SK-N-SH treated with all-trans-retinoic acid at 6 μM for 48 hours (cell line): ENCODE measurements around the gene BZW2.
"Not testable (repeated sequence)": the region's sequence is repeated elsewhere in the genome, so short reads cannot be mapped to it uniquely, and the experiment has no call there.

Source experiments
- ATAC-seq: fragments of 200-7000 bp; cut with Tn5 transposase; 3 replicates; pipeline ENCODE4 v1.9.1; 2020; ENCODE audit warnings: mild to moderate bottlenecking, moderate library complexity
- ARNTL ChIP-seq: fragments of 450-650 bp; formaldehyde crosslinking; IDR thresholded peaks from 2 replicates; pipeline ENCODE4 v1.5.0; 2020; ENCODE audit warnings: low read depth, mild to moderate bottlenecking, moderate library complexity, borderline replicate concordance
- BACH2 ChIP-seq: fragments of 250-450 bp; sonication (Bioruptor Pico); IDR thresholded peaks from 2 replicates; pipeline ENCODE4 v1.9.0; 2021; ENCODE audit warnings: mild to moderate bottlenecking, borderline replicate concordance
- CREB5 ChIP-seq: fragments of 250-450 bp; sonication (Bioruptor Pico); IDR thresholded peaks from 2 replicates; pipeline ENCODE4 v1.5.1; 2020; ENCODE audit warnings: low read depth, mild to moderate bottlenecking, moderate library complexity
- CSDC2 ChIP-seq: fragments of 250-450 bp; sonication (Bioruptor Pico); IDR thresholded peaks from 2 replicates; pipeline ENCODE4 v1.5.0; 2020; ENCODE audit warnings: mild to moderate bottlenecking, moderate library complexity
- CSRNP3 ChIP-seq: fragments of 250-450 bp; sonication (Bioruptor Pico); IDR thresholded peaks from 2 replicates; pipeline ENCODE4 v1.5.1; 2021; ENCODE audit warnings: mild to moderate bottlenecking, moderate library complexity
- ESRRG ChIP-seq: fragments of 250-450 bp; sonication (Bioruptor Pico); IDR thresholded peaks from 2 replicates; pipeline ENCODE4 v1.6.1; 2021; ENCODE audit warnings: mild to moderate bottlenecking
- GLIS3 ChIP-seq: fragments of 250-450 bp; sonication (Bioruptor Pico); IDR thresholded peaks from 2 replicates; pipeline ENCODE4 v1.5.0; 2020; ENCODE audit warnings: mild to moderate bottlenecking, moderate library complexity
- ISL1 ChIP-seq: fragments of 250-450 bp; sonication (Bioruptor Pico); IDR thresholded peaks from 2 replicates; pipeline ENCODE4 v2.1.2; 2022; ENCODE audit warnings: mild to moderate bottlenecking, moderate library complexity
- OSR1 ChIP-seq: fragments of 250-450 bp; sonication (Bioruptor Pico); IDR thresholded peaks from 2 replicates; pipeline ENCODE4 v1.8.0; 2022; ENCODE audit warnings: moderate library complexity, mild to moderate bottlenecking, inconsistent platforms
- PATZ1 ChIP-seq: fragments of 250-450 bp; sonication (Bioruptor Pico); IDR thresholded peaks from 2 replicates; pipeline ENCODE4 v1.8.0; 2020; ENCODE audit warnings: mild to moderate bottlenecking, moderate library complexity, borderline replicate concordance
- POU6F1 ChIP-seq: fragments of 250-450 bp; sonication (Bioruptor Pico); IDR thresholded peaks from 2 replicates; pipeline ENCODE4 v1.8.0; 2021; ENCODE audit warnings: low read depth, mild to moderate bottlenecking, moderate library complexity, borderline replicate concordance
- PPARA ChIP-seq: fragments of 250-450 bp; sonication (Bioruptor Pico); IDR thresholded peaks from 2 replicates; pipeline ENCODE4 v1.5.0; 2020; ENCODE audit warnings: mild to moderate bottlenecking, borderline replicate concordance
- SNAI2 ChIP-seq: fragments of 250-450 bp; sonication (Bioruptor Pico); IDR thresholded peaks from 2 replicates; pipeline ENCODE4 v1.5.0; 2020; ENCODE audit warnings: mild to moderate bottlenecking, moderate library complexity
- TCF4 ChIP-seq: fragments of 250-450 bp; sonication (Bioruptor Pico); IDR thresholded peaks from 2 replicates; pipeline ENCODE4 v1.8.0; 2021; ENCODE audit warnings: mild to moderate bottlenecking, moderate library complexity, borderline replicate concordance
- TOX ChIP-seq: fragments of 250-450 bp; sonication (Bioruptor Pico); IDR thresholded peaks from 2 replicates; pipeline ENCODE4 v1.8.0; 2021; ENCODE audit warnings: mild to moderate bottlenecking, moderate library complexity, borderline replicate concordance
- ZC3H10 ChIP-seq: fragments of 250-450 bp; sonication (Bioruptor Pico); IDR thresholded peaks from 2 replicates; pipeline ENCODE4 v1.5.1; 2021; ENCODE audit warnings: mild to moderate bottlenecking, moderate library complexity
- ZFP3 ChIP-seq: fragments of 250-450 bp; sonication (Bioruptor Pico); IDR thresholded peaks from 2 replicates; pipeline ENCODE4 v1.5.0; 2020; ENCODE audit warnings: mild to moderate bottlenecking, moderate library complexity
- ZFP30 ChIP-seq: fragments of 450-650 bp; formaldehyde crosslinking; IDR thresholded peaks from 2 replicates; pipeline ENCODE4 v1.5.0; 2022; ENCODE audit warnings: mild to moderate bottlenecking, moderate library complexity
- ZNF565 ChIP-seq: fragments of 450-650 bp; formaldehyde crosslinking; conservative IDR thresholded peaks from 2 replicates; pipeline ENCODE4 v1.5.0; 2020; ENCODE audit warnings: low read depth, mild to moderate bottlenecking, moderate library complexity
- ZNF70 ChIP-seq: fragments of 450-650 bp; formaldehyde crosslinking; IDR thresholded peaks from 2 replicates; pipeline ENCODE4 v1.5.0; 2020; ENCODE audit warnings: mild to moderate bottlenecking, moderate library complexity
- ZNF8 ChIP-seq: fragments of 450-650 bp; formaldehyde crosslinking; IDR thresholded peaks from 2 replicates; pipeline ENCODE4 v1.5.0; 2020; ENCODE audit warnings: mild to moderate bottlenecking, moderate library complexity

Gene BZW2

GRCh38 chr7:16652888-16653287 lies 6.9 kb downstream of the BZW2 start:
- no peak for ATAC-seq
- no peak for TF ChIP-seq ISL1 (CRISPR knock-in tag)
- no peak for TF ChIP-seq SNAI2
- no peak for TF ChIP-seq CSRNP3 (CRISPR knock-in tag)
- TF ChIP-seq CSDC2 (CRISPR knock-in tag), result no peak
- TF ChIP-seq PATZ1 (CRISPR knock-in tag), result no peak
- TF ChIP-seq OSR1, result no peak
- no peak for TF ChIP-seq BACH2 (CRISPR knock-in tag)
- no peak for TF ChIP-seq CREB5
- no peak for TF ChIP-seq ZFP3 (CRISPR knock-in tag)
- TF ChIP-seq ZFP30 (CRISPR knock-in tag), result no peak
- TF ChIP-seq ESRRG (CRISPR knock-in tag), result no peak
- no peak for TF ChIP-seq POU6F1 (CRISPR knock-in tag)
- TF ChIP-seq ZNF8 (CRISPR knock-in tag), result no peak
- TF ChIP-seq GLIS3 (CRISPR knock-in tag), result no peak
- TF ChIP-seq ZNF70 (CRISPR knock-in tag), result no peak
- no peak for TF ChIP-seq ZC3H10 (CRISPR knock-in tag)
- no peak for TF ChIP-seq TCF4
- no peak for TF ChIP-seq TOX
- TF ChIP-seq ZNF565, result no peak
- no peak for TF ChIP-seq PPARA

DNA sequence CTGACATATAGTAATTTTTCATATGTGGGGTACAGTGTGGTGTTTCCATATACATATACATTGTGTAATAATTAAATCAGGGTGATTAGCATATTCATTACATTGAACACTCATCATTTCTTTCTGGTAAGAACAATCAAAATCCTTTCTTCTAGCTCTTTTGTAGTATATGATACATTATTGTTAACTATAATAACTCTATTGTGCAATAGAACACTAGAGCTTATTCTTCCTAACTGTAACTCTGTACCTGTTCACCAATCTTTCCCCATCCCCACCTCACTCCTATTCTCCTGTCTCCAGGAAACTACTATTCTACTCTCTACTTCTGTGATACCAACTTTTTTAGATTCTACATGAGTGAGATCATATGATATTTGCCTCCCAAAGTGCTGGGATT lies 9.4 kb downstream of the BZW2 start:
- ATAC-seq, result no peak
- TF ChIP-seq ZNF70 (CRISPR knock-in tag), result no peak

- no peak for TF ChIP-seq ARNTL (CRISPR knock-in tag)
- ATAC-seq, result no peak
These were observed 10.2 kb downstream of the BZW2 start for GRCh38 chr7:16656141-16656540.

DNA sequence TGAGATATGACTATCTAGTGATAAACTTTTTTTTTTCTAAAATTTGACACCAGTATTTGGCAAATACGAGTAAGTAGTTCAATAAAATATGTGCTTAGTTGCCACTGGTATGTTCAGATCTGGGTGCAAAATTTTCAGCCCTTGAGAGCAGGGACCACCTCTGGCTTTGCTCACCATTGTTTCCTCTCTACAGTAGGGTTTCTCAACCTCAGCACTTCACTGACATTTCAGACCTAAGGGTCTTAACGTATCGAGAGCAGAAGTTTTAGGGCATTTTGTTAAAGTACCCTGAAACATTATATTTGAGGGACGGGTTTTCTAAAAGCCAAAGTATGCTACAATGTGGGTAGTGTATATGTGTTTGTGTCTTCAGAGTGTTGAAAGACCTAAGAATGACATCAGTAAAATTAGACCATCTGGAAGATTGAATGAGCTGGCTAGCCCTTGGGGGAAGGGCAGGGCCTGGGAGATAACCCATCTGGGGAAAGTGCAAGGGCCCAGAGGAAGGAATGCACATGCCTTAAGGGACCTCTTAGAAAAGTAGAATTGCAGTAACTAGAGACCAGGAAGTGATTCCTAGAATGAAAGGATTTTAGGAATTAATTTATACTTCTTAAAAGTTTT lies 11.8 kb downstream of the BZW2 start:
- TF ChIP-seq ZNF70 (CRISPR knock-in tag), result no peak
- TF ChIP-seq ISL1 (CRISPR knock-in tag), result peak; percentile 67; the same call in 1 of the 2 replicates
- no peak for TF ChIP-seq OSR1
- TF ChIP-seq ZC3H10 (CRISPR knock-in tag), result no peak
- TF ChIP-seq SNAI2, result peak; percentile 59; the same call in 1 of the 2 replicates
- TF ChIP-seq ZFP3 (CRISPR knock-in tag), result peak; percentile 63
- ATAC-seq, result peak; percentile 75

DNA sequence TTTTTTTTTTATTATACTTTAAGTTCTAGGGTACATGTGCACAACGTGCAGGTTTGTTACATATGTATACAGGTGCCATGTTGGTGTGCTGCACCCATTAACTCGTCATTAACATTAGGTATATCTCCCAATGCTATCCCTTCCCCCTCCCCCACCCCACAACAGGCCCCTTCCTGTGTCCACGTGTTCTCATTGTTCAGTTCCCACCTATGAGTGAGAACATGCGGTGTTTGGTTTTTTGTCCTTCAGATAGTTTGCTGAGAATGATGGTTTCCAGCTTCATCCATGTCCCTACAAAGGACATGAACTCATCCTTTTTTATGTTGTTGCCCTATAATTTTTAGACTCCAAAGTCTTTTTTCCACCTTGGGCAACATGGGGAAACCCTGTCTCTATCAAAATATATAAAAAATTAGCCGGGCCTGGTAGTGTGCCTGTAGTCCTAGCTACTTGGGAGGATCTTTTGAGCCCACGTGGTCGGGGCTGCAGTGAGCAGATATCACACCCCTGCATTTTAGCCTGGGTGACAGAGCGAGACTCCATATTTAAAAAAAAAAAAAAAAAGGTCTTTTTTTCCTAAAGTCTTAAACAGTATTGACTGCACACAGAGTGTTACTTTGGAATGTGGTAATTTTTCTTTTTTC lies 14.0 kb downstream of the BZW2 start:
- not testable (repeated sequence) for ATAC-seq
